SU-DHL-6 (cell line): Measurements from ENCODE around the gene SLC18A3.

Source experiments
- EZH2phosphoT487 ChIP-seq: fragments of 200-600 bp; sonication (generic), shearing (Covaris generic); conservative IDR thresholded peaks from 2 replicates; pipeline ENCODE4 v1.6.1; 2018; ENCODE audit warnings: mild to moderate bottlenecking, antibody characterized with exemption, low read length, moderate library complexity, mixed read lengths
- TF ChIP-seq, protein P1 (sequence below): fragments of 200-600 bp; sonication (generic); IDR thresholded peaks from one replicate; pipeline ENCODE4 v1.5.1; 2017; ENCODE audit warnings: antibody characterized with exemption, mild to moderate bottlenecking, low read length, moderate library complexity; ENCODE audit not compliant: insufficient read depth, poor library complexity, severe bottlenecking

DNA sequence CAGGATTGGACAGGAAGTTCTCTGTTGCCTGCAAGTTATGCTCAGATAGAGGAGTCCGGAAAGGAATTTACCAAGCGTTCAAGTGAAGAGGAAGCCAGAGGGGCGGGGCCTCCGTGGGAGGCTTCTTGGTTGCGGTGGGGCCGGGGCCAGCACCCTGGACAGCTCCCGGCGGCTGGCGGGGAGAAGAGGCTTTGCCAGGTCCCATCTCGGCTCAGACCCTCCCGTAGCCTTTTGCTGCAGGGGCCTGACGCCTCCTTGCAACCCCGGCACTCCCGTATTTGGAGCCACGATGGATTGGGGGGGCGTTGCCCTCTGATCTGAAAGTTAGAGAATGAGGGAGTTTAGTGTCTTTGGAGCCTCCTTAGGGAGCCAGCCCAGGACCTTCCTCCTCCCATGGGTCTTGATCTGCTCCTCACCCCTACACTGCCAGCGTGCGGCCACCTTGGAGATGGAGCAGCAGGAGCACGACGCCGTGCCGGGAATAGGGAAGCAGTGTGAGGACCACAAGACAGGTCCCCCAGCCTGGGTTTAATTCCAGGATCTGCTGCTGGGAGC lies 3.1 kb upstream of the SLC18A3 start:
- no peak for TF ChIP-seq EZH2phosphoT487
- TF ChIP-seq, protein P1, sequence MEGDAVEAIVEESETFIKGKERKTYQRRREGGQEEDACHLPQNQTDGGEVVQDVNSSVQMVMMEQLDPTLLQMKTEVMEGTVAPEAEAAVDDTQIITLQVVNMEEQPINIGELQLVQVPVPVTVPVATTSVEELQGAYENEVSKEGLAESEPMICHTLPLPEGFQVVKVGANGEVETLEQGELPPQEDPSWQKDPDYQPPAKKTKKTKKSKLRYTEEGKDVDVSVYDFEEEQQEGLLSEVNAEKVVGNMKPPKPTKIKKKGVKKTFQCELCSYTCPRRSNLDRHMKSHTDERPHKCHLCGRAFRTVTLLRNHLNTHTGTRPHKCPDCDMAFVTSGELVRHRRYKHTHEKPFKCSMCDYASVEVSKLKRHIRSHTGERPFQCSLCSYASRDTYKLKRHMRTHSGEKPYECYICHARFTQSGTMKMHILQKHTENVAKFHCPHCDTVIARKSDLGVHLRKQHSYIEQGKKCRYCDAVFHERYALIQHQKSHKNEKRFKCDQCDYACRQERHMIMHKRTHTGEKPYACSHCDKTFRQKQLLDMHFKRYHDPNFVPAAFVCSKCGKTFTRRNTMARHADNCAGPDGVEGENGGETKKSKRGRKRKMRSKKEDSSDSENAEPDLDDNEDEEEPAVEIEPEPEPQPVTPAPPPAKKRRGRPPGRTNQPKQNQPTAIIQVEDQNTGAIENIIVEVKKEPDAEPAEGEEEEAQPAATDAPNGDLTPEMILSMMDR = no peak
